ENCODE results near the gene SOX8. TPM values are rescaled to one million over a fixed set of nuclear protein-coding genes. Genes with fewer than 3 reads are reported as not detected.

SOX8 gene
- total and polyA plus RNA-seq, 10 of the 15 experiments (the other 5 are each of a cell fraction or from before 2014, with no cell fraction given), result not detected

- Histone ChIP-seq H3K9me3 (replicated peaks; ENCODE audit: control insufficient read depth, insufficient read depth, low read length) (no peaks in the 10 kb centered on the region), H3K79me2 (ENCODE audit: control insufficient read depth, insufficient read depth, low read length) (no peaks in the 10 kb centered on the region), H3K4me3 (no peak overlapping the region), H3K27me3 (replicated peaks in 1 of 2; ENCODE audit: control insufficient read depth in 2 of 2, insufficient read depth in 2 of 2, low read length in 1 of 2) (no peaks in the 10 kb centered on the region; a peak in 1 of 4 replicates), H3K4me2 (ENCODE audit: control insufficient read depth, insufficient read depth) (no peak overlapping the region), H3K4me1 (ENCODE audit: control insufficient read depth, insufficient read depth, low read length) (no peaks in the 10 kb centered on the region), H3K36me3 (ENCODE audit: control insufficient read depth in 2 of 2, insufficient read depth in 2 of 2, low read length in 1 of 2) (no peaks in the 10 kb centered on the region), H3K27ac (ENCODE audit: control insufficient read depth, insufficient read depth) (no peak overlapping the region), H4K20me1 (ENCODE audit: control insufficient read depth, insufficient read depth) (no peaks in the 10 kb centered on the region), H2AFZ (ENCODE audit: control insufficient read depth, low read depth, low read length) (no peak overlapping the region), H3K9ac (ENCODE audit: control insufficient read depth, insufficient read depth, low read length) (no peak overlapping the region)
- POLR2A ChIA-PET, result no interaction called here
- WGBS (ENCODE audit: insufficient coverage, insufficient replicate concordance, low lambda C conversion rate, missing lambda C conversion rate), result 13% methylated on average over 9 of the region's 9 CpGs
- in situ Hi-C loops (cut with MboI) (no loop called here), intact Hi-C loops (cut with micrococcal nuclease; ENCODE audit: unreplicated experiment) (no loop called here)
- no peak for FAIRE-seq
- no peak for ATAC-seq
- SMC1A ChIA-PET (ENCODE audit: uncharacterized antibody, unreplicated experiment), result no interaction called here
- no peak for TF ChIP-seq POU2F2 (IDR thresholded peaks at IDR 0.05; ENCODE audit: borderline replicate concordance, low read depth, low read length)
- TF ChIP-seq STAT3 (IDR thresholded peaks at IDR 0.05; ENCODE audit: low read depth, low read length), result no peak
- no peak for TF ChIP-seq SMAD1 (IDR thresholded peaks at IDR 0.05; ENCODE audit: low read depth, partially characterized antibody)
- no peak for TF ChIP-seq IKZF2 (IDR thresholded peaks at IDR 0.05)
- no peak for TF ChIP-seq BACH1 (IDR thresholded peaks at IDR 0.05; ENCODE audit: borderline replicate concordance)
- no peak for TF ChIP-seq BCL11A (IDR thresholded peaks at IDR 0.05; ENCODE audit: low read depth, low read length)
- TF ChIP-seq EZH2 (IDR thresholded peaks at IDR 0.05; ENCODE audit: borderline replicate concordance, control insufficient read depth, low read depth, low read length), result no peak
- TF ChIP-seq, protein P1, sequence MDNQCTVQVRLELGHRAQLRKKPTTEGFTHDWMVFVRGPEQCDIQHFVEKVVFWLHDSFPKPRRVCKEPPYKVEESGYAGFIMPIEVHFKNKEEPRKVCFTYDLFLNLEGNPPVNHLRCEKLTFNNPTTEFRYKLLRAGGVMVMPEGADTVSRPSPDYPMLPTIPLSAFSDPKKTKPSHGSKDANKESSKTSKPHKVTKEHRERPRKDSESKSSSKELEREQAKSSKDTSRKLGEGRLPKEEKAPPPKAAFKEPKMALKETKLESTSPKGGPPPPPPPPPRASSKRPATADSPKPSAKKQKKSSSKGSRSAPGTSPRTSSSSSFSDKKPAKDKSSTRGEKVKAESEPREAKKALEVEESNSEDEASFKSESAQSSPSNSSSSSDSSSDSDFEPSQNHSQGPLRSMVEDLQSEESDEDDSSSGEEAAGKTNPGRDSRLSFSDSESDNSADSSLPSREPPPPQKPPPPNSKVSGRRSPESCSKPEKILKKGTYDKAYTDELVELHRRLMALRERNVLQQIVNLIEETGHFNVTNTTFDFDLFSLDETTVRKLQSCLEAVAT (IDR thresholded peaks at IDR 0.05), result no peak
- no peak for DNase-seq (ENCODE audit: low read depth, low spot score)
- CTCF ChIA-PET, result no interaction called here
- RAD21 ChIA-PET (ENCODE audit: unreplicated experiment), result no interaction called here
- no TSS peak for BruUV-seq (replicated peaks)
Measured at GRCh38 chr16:991773-992172, 10.2 kb downstream of the SOX8 start.

Measured in GM12878 (cell line).